H9 (cell line): ENCODE data around the gene UQCRHL. TPM values are rescaled to one million over a fixed set of nuclear protein-coding genes. Genes with fewer than 3 reads are reported as not detected.

ENCODE experiments used
- DNase-seq: peaks from one replicate; pipeline ENCODE4 v3.0.0-alpha.2; 2017
- H2AFZ ChIP-seq: one replicate; pipeline ENCODE4 v1.6.1; 2013; ENCODE audit warnings: mild to moderate bottlenecking, low read length, control low read depth, moderate library complexity
- H2AK5ac ChIP-seq: 2 replicates; pipeline ENCODE4 v1.6.1; 2013; ENCODE audit warnings: low read length, control low read depth, mixed read lengths; ENCODE audit not compliant: insufficient read length
- H2BK120ac ChIP-seq: one replicate; pipeline ENCODE4 v1.6.1; 2013; ENCODE audit warnings: low read depth, mild to moderate bottlenecking, low read length, control low read depth, inconsistent platforms; ENCODE audit not compliant: poor library complexity, severe bottlenecking
- H2BK12ac ChIP-seq: 2 replicates; pipeline ENCODE4 v1.6.1; 2013; ENCODE audit warnings: low read length, control low read depth, mixed read lengths, low read depth; ENCODE audit not compliant: insufficient read length
- H2BK15ac ChIP-seq: 2 replicates; pipeline ENCODE4 v1.6.1; 2013; ENCODE audit warnings: low read depth, low read length, control low read depth
- H2BK20ac ChIP-seq: one replicate; pipeline ENCODE4 v1.6.1; 2013; ENCODE audit warnings: low read depth, mild to moderate bottlenecking, low read length, control low read depth, inconsistent platforms; ENCODE audit not compliant: poor library complexity, severe bottlenecking
- H2BK5ac ChIP-seq: 2 replicates; pipeline ENCODE4 v1.6.1; 2013; ENCODE audit warnings: low read length, control low read depth, mixed read lengths; ENCODE audit not compliant: insufficient read length
- H3K14ac ChIP-seq: 2 replicates; pipeline ENCODE4 v1.6.1; 2013; ENCODE audit warnings: low read length, control low read depth; ENCODE audit not compliant: insufficient read depth
- H3K18ac ChIP-seq: 2 replicates; pipeline ENCODE4 v1.6.1; 2013; ENCODE audit warnings: low read depth, mild to moderate bottlenecking, mixed read lengths, low read length, control low read depth; ENCODE audit not compliant: insufficient read length
- H3K23ac ChIP-seq: 2 replicates; pipeline ENCODE4 v1.6.1; 2013; ENCODE audit warnings: low read length, control low read depth, mixed read lengths, low read depth; ENCODE audit not compliant: insufficient read length
- H3K23me2 ChIP-seq: 2 replicates; pipeline ENCODE4 v1.6.1; 2013; ENCODE audit warnings: low read depth, mild to moderate bottlenecking, mixed read lengths, low read length, control low read depth; ENCODE audit not compliant: insufficient read length, poor library complexity, severe bottlenecking
- H3K27ac ChIP-seq: 2 replicates; pipeline ENCODE4 v1.5.1; 2013; ENCODE audit warnings: low read length, control low read depth, mixed read lengths, low read depth; ENCODE audit not compliant: insufficient read length
- H3K27me3 ChIP-seq: 2 replicates; pipeline ENCODE4 v1.6.1; 2013; ENCODE audit warnings: low read length, control low read depth, inconsistent platforms; ENCODE audit not compliant: insufficient read depth
- H3K4ac ChIP-seq: 2 replicates; pipeline ENCODE4 v1.6.1; 2013; ENCODE audit warnings: low read depth, mild to moderate bottlenecking, control low read depth, inconsistent platforms, low read length, moderate library complexity
- H3K4me1 ChIP-seq: 2 replicates; pipeline ENCODE4 v1.6.1; 2013; ENCODE audit warnings: low read length, control low read depth, inconsistent platforms; ENCODE audit not compliant: insufficient read depth
- H3K4me2 ChIP-seq: 2 replicates; pipeline ENCODE4 v1.6.1; 2013; ENCODE audit warnings: low read length, control low read depth, mixed read lengths; ENCODE audit not compliant: insufficient read length, insufficient read depth
- H3K56ac ChIP-seq: 2 replicates; pipeline ENCODE4 v1.6.1; 2013; ENCODE audit warnings: low read depth, mild to moderate bottlenecking, mixed read lengths, low read length, control low read depth; ENCODE audit not compliant: insufficient read length
- H3K79me1 ChIP-seq: 2 replicates; pipeline ENCODE4 v1.6.1; 2013; ENCODE audit warnings: low read depth, mild to moderate bottlenecking, moderate library complexity, low read length, control low read depth, inconsistent platforms; ENCODE audit not compliant: insufficient read depth, poor library complexity, severe bottlenecking
- H3K79me2 ChIP-seq: 2 replicates; pipeline ENCODE4 v1.6.1; 2013; ENCODE audit warnings: low read length, control low read depth, inconsistent platforms; ENCODE audit not compliant: insufficient read depth
- H3K9ac ChIP-seq: 2 replicates; pipeline ENCODE4 v1.6.1; 2013; ENCODE audit warnings: low read length, control low read depth, mixed read lengths; ENCODE audit not compliant: insufficient read length; ENCODE audit errors: extremely low read depth
- H3K9me3 ChIP-seq: one replicate; pipeline ENCODE4 v1.6.1; 2013; ENCODE audit warnings: low read depth, low read length, inconsistent platforms; ENCODE audit not compliant: control insufficient read depth
- H3T11ph ChIP-seq: one replicate; pipeline ENCODE4 v1.6.1; 2013; ENCODE audit warnings: mild to moderate bottlenecking, low read length, control low read depth, inconsistent platforms
- H4K20me1 ChIP-seq: one replicate; pipeline ENCODE4 v1.6.1; 2013; ENCODE audit not compliant: control insufficient read depth, insufficient read length, insufficient read depth
- H4K5ac ChIP-seq: 2 replicates; pipeline ENCODE4 v1.6.1; 2013; ENCODE audit warnings: low read depth, mild to moderate bottlenecking, mixed read lengths, low read length, control low read depth; ENCODE audit not compliant: insufficient read length
- H4K8ac ChIP-seq: replicated peaks from 2 replicates; pipeline ENCODE4 v1.6.1; 2013; ENCODE audit warnings: low read length, control low read depth, mixed read lengths, low read depth; ENCODE audit not compliant: insufficient read length
- H4K91ac ChIP-seq: 2 replicates; pipeline ENCODE4 v1.6.1; 2013; ENCODE audit warnings: low read depth, mild to moderate bottlenecking, moderate library complexity, mixed read lengths, low read length, control low read depth; ENCODE audit not compliant: insufficient read length
- H3K27ac Mint-ChIP-seq, 3 experiments: 2 replicates in 2 of 3; 3 replicates in 1 of 3; pipeline ENCODE4 v1.8.0; 2020 to 2021; ENCODE audit warnings: mixed read lengths in 3 of 3, mild to moderate bottlenecking in 1 of 3, moderate library complexity in 1 of 3
- H3K27me3 Mint-ChIP-seq: 2 replicates; pipeline ENCODE4 v1.8.0; 2021; ENCODE audit warnings: low read depth, mild to moderate bottlenecking, moderate library complexity, mixed read lengths
- H3K36me3 Mint-ChIP-seq, 3 experiments: 2 replicates in 2 of 3; 3 replicates in 1 of 3; pipeline ENCODE4 v1.8.0; 2020 to 2021; ENCODE audit warnings: low read depth in 3 of 3, mixed read lengths in 3 of 3; ENCODE audit not compliant: insufficient read depth in 1 of 3
- H3K4me1 Mint-ChIP-seq, 2 experiments: 2 replicates each; pipeline ENCODE4 v1.8.0; 2020; ENCODE audit warnings: mixed read lengths in 2 of 2
- H3K4me3 Mint-ChIP-seq, 2 experiments: 2 replicates in 1 of 2; 3 replicates in 1 of 2; pipeline ENCODE4 v1.8.0; 2020 to 2021; ENCODE audit warnings: mild to moderate bottlenecking in 2 of 2, mixed read lengths in 2 of 2, moderate library complexity in 1 of 2
- H3K9me3 Mint-ChIP-seq, 2 experiments: 2 replicates in 1 of 2; 3 replicates in 1 of 2; pipeline ENCODE4 v1.8.0; 2020; ENCODE audit warnings: mild to moderate bottlenecking in 2 of 2, mixed read lengths in 2 of 2, moderate library complexity in 1 of 2
- CTCF ChIP-seq: fragments of 200-600 bp; sonication (generic); conservative IDR thresholded peaks from 3 replicates; pipeline ENCODE4 v1.8.0; 2021; ENCODE audit warnings: antibody characterized with exemption, mild to moderate bottlenecking
- WGBS: extraction: QIAGEN DNeasy Blood & Tissue Kit; methylation state at CpG from one replicate; pipeline ENCODE4 v1.1.7; 2013; ENCODE audit warnings: missing lambda C conversion rate, low lambda C conversion rate, mixed read lengths; ENCODE audit not compliant: insufficient read length; ENCODE audit errors: extremely low coverage; 5-methylcytosine and 5-hydroxymethylcytosine counted together
- total RNA-seq: library from RNA; stranded (reverse); gene quantifications from 2 replicates; pipeline ENCODE4 v1.2.1, GENCODE V29; 2021

Gene UQCRHL
- total RNA-seq, 1 experiment from 2014 or later, result 2.0 TPM

- H2AK5ac ChIP-seq, result no peak overlapping the region
- no peaks in the 10 kb centered on the region for H3K4me1 ChIP-seq
- H3T11ph ChIP-seq, result no peak overlapping the region
- H3K79me1 ChIP-seq, result no peaks in the 10 kb centered on the region
- no peak overlapping the region for H2BK15ac ChIP-seq
- Mint-ChIP-seq H3K9me3 (no peaks in the 10 kb centered on the region), H3K27ac (peak overlapping the region in 2 of 3 experiments; percentile 32 to 57; a peak in 2 of 7 replicates), H3K4me1 (no peaks in the 10 kb centered on the region), H3K4me3 (no peak overlapping the region), H3K36me3 (peaks cover 44 to 84% (median 61%) of the 10 kb centered on the region in 3 experiments), H3K27me3 (no peaks in the 10 kb centered on the region)
- H3K9ac ChIP-seq, result no peak overlapping the region
- no peak overlapping the region for H3K27ac ChIP-seq
- no peak overlapping the region for H4K91ac ChIP-seq
- no peak overlapping the region for H3K14ac ChIP-seq
- H4K8ac ChIP-seq, result no peak overlapping the region
- H2BK5ac ChIP-seq, result no peak overlapping the region
- H3K4me2 ChIP-seq, result no peak overlapping the region
- H3K23me2 ChIP-seq, result no peaks in the 10 kb centered on the region
- no peak overlapping the region for H3K4ac ChIP-seq
- H3K9me3 ChIP-seq, result no peaks in the 10 kb centered on the region
- H2AFZ ChIP-seq, result no peak overlapping the region
- no peak overlapping the region for H4K5ac ChIP-seq
- no peaks in the 10 kb centered on the region for H3K27me3 ChIP-seq
- no peak overlapping the region for H2BK20ac ChIP-seq
- no peak for DNase-seq
- H3K56ac ChIP-seq, result no peak overlapping the region
- no peaks in the 10 kb centered on the region for H4K20me1 ChIP-seq
- WGBS, result no CpG with 5 or more reads among the region's 6 CpGs
- no peak overlapping the region for H2BK12ac ChIP-seq
- H3K18ac ChIP-seq, result no peak overlapping the region
- H3K79me2 ChIP-seq, result no peaks in the 10 kb centered on the region
- TF ChIP-seq CTCF, result no peak
- H2BK120ac ChIP-seq, result no peak overlapping the region
- H3K23ac ChIP-seq, result no peak overlapping the region
Observed at GRCh38 chr1:15771836-15772515, 35.5 kb downstream of the UQCRHL start.
